ENCODE measurements around the gene HSFX4.
"Not testable (repeated sequence)": the region's sequence is repeated elsewhere in the genome, so short reads cannot be mapped to it uniquely, and the experiment has no call there.

The HSFX4 gene

DNA sequence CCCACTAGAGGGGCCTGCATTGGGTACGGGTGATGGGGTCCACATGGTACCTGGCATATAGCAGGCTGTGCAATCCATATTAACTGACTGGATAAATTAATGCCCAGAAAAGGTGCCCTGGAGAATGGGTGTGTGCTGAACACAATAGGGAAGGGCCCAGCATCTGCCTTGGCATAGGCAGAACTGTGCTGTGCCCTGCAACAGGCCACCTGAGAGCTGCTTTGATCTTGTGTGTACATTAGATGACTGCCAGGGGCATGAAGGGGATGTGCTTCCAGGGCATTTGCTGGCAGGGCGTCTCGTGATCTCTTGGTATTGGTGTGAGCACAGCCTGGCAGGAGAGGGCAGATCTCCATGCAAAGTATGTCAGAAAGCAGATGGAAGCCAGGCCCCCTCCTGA lies 17.6 kb downstream of the HSFX4 start:
- not testable (repeated sequence) for H3K4me3 Mint-ChIP-seq; H3K9me3 Mint-ChIP-seq; DNase-seq; H3K4me1 Mint-ChIP-seq (ENCODE audit: low read depth); H3K27ac Mint-ChIP-seq
- H3K27me3 Mint-ChIP-seq, result peaks cover 15% of the 10 kb centered on the region
- peaks cover 22% of the 10 kb centered on the region for H3K36me3 Mint-ChIP-seq (ENCODE audit: low read depth)

- H3K27me3 Mint-ChIP-seq, result peaks cover 15% of the 10 kb centered on the region
- no peak overlapping the region for H3K27ac Mint-ChIP-seq
- no peaks in the 10 kb centered on the region for H3K9me3 Mint-ChIP-seq
- H3K4me3 Mint-ChIP-seq, result no peak overlapping the region
- H3K36me3 Mint-ChIP-seq (ENCODE audit: low read depth), result peaks cover 24% of the 10 kb centered on the region
- no peak for DNase-seq
- H3K4me1 Mint-ChIP-seq (ENCODE audit: low read depth), result no peaks in the 10 kb centered on the region
Measured at GRCh38 chrX:149948016-149948415, 18.6 kb downstream of the HSFX4 start.

DNA sequence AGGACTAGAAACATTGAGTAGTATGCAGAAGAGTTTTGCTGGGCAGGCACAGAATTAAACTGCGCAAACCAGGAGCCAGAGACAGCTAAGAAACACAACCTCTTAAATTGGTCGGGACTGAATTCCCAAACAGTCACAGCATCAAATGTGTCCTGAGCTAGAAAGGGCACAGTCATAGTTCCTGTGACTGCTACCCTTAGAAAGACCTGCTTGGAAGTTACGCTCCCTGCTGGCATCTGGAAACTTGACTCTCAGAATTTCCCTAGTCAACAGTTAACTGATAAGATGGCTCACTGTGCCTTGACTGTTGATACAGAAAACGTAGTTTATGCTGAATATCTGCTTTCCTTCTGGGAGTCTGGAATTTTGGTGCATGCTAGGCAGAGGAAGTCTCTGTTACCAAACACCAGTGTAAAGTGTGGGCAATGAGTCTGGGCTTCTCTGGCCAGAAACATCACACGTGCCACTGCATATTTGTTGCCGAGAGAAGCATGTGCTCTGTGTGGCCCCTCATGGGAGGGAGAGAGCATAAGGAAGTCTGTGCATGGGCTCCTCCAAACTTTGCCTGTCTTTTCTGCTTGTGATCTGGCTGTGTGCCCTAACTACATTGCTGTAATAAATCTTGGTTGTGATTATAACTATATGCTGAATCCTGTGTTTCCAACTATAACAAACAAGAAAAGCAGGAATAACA lies 20.5 kb downstream of the HSFX4 start:
- Mint-ChIP-seq H3K27ac (no peak overlapping the region), H3K4me1 (ENCODE audit: low read depth) (no peaks in the 10 kb centered on the region), H3K9me3 (no peaks in the 10 kb centered on the region), H3K4me3 (no peak overlapping the region), H3K36me3 (ENCODE audit: low read depth) (peaks cover 28% of the 10 kb centered on the region), H3K27me3 (peaks cover 7% of the 10 kb centered on the region)
- no peak for DNase-seq

DNA sequence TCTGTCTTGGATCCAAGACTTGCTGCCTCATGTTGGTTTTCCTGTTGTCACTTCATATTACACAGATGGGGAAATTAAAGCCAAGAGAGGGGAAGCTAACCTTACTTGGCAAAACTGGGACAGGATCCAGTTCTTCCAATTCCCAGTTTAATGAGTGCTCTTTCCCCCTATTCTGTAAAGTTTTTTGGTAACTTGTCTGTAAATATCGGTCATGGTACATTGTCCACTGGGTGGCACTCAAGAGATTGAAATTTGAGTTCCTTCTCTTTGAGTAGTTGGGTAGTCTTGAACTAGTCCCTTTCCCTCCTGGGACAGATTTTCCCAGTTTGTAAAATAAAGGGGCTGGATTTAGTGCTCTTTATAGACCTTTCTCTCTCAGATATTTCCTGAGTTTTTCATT lies 21.3 kb downstream of the HSFX4 start:
- Mint-ChIP-seq H3K4me1 (ENCODE audit: low read depth) (peaks cover 2% of the 10 kb centered on the region), H3K4me3 (no peak overlapping the region), H3K36me3 (ENCODE audit: low read depth) (peaks cover 28% of the 10 kb centered on the region), H3K27ac (no peak overlapping the region), H3K9me3 (no peaks in the 10 kb centered on the region), H3K27me3 (peaks cover 7% of the 10 kb centered on the region)
- no peak for DNase-seq

DNA sequence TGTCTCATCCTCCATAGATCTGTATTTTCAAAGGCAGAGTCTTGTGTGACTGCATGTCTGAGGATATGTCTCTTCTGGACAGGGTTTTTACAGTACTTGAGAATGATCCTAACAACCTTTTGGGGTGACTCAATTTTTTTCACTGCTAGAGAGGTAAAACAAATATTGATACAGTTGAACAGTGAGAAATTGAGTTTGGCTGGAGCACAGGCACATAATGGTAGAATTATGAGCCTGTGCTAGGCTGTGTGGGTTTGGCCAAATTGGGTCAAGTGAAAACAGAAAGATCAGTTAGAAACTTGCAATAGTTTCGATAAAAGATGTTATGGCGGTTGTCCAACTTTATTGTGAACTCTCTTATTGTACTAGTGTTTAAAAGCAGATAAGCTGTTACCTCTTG lies 32.2 kb downstream of the HSFX4 start:
- H3K36me3 Mint-ChIP-seq (ENCODE audit: low read depth), result peaks cover 19% of the 10 kb centered on the region
- no peak overlapping the region for H3K27ac Mint-ChIP-seq
- H3K9me3 Mint-ChIP-seq, result no peaks in the 10 kb centered on the region
- H3K4me1 Mint-ChIP-seq (ENCODE audit: low read depth), result no peaks in the 10 kb centered on the region
- H3K27me3 Mint-ChIP-seq, result peaks cover 10% of the 10 kb centered on the region
- H3K4me3 Mint-ChIP-seq, result no peak overlapping the region
- no peak for DNase-seq

DNA sequence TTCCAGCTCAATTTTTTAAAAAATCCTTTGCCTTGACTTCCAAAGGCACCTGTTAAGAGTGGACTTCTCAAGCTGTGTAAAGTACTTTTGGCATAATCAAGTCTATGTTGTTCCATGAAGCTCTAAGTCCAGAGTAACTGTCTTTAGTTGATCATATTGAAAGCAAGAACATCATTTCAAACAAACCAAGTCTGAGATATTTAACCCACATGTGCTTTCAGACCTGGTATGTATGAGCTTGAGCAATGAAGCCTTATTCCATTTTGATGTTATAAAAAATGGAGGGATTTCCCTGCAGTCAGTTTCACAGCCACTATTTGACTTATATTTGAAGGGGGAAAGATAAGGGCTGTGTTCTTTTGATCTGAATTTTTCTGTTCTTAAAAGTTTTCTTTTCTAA lies 32.6 kb downstream of the HSFX4 start:
- DNase-seq, result no peak
- peaks cover 18% of the 10 kb centered on the region for H3K36me3 Mint-ChIP-seq (ENCODE audit: low read depth)
- no peak overlapping the region for H3K4me3 Mint-ChIP-seq
- no peaks in the 10 kb centered on the region for H3K9me3 Mint-ChIP-seq
- no peaks in the 10 kb centered on the region for H3K4me1 Mint-ChIP-seq (ENCODE audit: low read depth)
- no peak overlapping the region for H3K27ac Mint-ChIP-seq
- peaks cover 10% of the 10 kb centered on the region for H3K27me3 Mint-ChIP-seq

DNA sequence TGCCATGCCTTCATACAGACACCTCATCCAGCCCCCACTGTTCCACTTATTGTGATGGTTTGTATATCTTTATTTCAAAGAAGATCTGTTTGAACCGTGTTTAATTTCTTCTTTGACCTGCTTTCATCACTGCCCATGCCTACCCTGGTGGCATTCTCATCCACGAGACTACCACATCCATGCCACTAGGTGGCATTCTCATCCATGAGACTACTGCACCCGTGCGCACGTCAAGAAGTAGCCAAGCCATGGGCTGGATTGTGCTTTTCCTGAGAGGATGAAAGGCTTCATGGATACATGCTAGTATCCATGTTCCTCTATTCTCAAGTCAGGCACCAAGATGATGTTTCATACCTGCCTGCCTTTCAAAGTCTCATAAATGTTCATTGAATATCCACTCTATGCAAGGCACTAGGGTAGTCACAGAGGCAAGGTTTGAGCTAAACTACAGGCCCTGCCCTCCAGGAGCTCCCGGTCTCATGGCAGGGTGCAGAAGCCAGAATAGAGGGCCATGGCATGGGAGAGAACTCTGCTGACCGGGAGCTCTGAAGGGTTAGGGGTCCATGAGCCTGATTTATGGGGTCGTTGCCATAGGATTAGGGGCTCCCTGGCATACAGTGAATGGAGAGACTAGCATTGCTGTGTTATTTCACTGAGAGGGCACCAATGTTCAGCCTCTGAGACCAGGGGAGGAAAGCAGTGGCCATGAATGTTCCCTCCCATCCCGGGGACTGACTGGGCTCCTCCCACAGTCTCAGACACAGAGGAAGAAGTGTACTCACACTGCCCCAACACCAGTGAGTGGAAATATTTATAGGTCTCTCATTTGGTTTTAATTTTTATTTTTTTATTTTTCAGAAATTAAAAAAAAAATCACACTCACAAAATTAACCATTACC lies 33.7 kb downstream of the HSFX4 start:
- peaks cover 14% of the 10 kb centered on the region for H3K36me3 Mint-ChIP-seq (ENCODE audit: low read depth)
- peaks cover 5% of the 10 kb centered on the region for H3K4me1 Mint-ChIP-seq (ENCODE audit: low read depth)
- no peaks in the 10 kb centered on the region for H3K9me3 Mint-ChIP-seq
- H3K4me3 Mint-ChIP-seq, result no peak overlapping the region
- DNase-seq, result no peak
- peaks cover 11% of the 10 kb centered on the region for H3K27me3 Mint-ChIP-seq
- no peak overlapping the region for H3K27ac Mint-ChIP-seq

DNA sequence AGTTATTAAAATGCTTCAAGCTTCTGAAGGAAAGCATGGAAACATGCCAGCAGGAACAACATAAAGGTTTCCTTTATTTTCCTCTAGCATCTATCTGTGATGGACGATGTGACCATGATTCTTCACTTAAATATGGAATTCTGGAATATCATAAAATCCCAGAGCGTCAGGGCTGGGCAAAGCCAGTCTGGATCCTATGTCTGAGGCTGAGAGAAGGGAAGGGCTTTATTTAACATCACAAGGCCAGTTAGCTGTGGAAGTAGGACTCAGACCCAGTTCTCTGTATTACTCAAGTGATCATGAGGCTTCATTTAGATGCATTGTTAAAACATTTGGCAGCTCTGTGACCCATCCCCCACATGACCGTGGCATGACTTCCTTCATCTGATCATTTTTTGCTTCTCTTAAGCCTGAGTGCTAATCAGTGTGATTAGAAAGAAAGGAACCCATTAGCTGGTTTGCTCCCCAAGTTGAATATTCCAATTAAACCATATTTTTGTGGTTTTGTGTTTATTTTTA lies 49.8 kb downstream of the HSFX4 start:
- no peak for DNase-seq
- no peaks in the 10 kb centered on the region for H3K36me3 Mint-ChIP-seq (ENCODE audit: low read depth)
- no peaks in the 10 kb centered on the region for H3K9me3 Mint-ChIP-seq
- no peaks in the 10 kb centered on the region for H3K4me1 Mint-ChIP-seq (ENCODE audit: low read depth)
- H3K27ac Mint-ChIP-seq, result no peak overlapping the region
- peaks cover 2% of the 10 kb centered on the region for H3K27me3 Mint-ChIP-seq
- H3K4me3 Mint-ChIP-seq, result no peak overlapping the region
